ENCODE measurements around the gene TTYH3.

TTYH3 gene, protein sequence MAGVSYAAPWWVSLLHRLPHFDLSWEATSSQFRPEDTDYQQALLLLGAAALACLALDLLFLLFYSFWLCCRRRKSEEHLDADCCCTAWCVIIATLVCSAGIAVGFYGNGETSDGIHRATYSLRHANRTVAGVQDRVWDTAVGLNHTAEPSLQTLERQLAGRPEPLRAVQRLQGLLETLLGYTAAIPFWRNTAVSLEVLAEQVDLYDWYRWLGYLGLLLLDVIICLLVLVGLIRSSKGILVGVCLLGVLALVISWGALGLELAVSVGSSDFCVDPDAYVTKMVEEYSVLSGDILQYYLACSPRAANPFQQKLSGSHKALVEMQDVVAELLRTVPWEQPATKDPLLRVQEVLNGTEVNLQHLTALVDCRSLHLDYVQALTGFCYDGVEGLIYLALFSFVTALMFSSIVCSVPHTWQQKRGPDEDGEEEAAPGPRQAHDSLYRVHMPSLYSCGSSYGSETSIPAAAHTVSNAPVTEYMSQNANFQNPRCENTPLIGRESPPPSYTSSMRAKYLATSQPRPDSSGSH

DNA sequence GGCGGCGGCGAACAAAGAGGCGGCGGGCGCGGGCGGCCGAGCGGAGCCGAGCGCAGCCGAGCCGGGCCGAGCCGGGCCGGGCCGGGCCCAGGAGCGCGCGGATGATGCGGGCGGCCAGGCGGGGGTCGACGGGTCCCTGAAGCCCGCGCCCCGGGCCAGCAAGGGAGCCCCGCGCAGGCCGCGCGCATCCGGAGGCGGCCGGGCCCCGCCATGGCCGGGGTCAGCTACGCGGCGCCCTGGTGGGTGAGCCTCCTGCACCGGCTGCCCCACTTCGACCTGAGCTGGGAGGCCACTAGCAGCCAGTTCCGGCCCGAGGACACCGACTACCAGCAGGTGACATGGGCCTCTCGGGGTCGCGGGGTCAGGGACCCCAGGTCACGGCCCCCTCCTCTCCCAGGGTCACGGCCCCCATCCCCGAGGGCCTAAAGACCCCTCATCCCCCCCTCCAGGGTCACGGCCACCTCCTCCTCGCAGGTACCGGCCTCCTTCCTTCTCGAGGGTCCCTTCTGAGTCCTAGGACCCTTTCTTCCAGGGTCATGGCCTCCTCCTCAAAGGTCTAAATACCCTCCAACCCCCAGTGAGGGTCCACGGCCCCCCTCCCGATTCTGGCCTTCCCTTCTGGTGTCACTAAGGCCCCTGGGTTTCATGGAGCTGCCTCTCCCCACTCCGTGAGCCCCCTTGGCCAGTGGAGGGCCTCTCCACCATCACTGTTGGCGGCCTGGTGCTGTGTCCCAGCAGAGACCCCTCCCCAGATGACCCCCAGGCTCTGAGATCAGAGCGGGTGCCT, at the start of gene TTYH3:
Gene TTYH3, plus strand, starts transcription at position 41 of the 787 bp plus-strand sequence. Its CDS starts 170 bp downstream, at position 211.
- no peaks in the 10 kb centered on the region for H3K36me3 ChIP-seq
- TF ChIP-seq, protein P1, sequence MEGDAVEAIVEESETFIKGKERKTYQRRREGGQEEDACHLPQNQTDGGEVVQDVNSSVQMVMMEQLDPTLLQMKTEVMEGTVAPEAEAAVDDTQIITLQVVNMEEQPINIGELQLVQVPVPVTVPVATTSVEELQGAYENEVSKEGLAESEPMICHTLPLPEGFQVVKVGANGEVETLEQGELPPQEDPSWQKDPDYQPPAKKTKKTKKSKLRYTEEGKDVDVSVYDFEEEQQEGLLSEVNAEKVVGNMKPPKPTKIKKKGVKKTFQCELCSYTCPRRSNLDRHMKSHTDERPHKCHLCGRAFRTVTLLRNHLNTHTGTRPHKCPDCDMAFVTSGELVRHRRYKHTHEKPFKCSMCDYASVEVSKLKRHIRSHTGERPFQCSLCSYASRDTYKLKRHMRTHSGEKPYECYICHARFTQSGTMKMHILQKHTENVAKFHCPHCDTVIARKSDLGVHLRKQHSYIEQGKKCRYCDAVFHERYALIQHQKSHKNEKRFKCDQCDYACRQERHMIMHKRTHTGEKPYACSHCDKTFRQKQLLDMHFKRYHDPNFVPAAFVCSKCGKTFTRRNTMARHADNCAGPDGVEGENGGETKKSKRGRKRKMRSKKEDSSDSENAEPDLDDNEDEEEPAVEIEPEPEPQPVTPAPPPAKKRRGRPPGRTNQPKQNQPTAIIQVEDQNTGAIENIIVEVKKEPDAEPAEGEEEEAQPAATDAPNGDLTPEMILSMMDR (IDR thresholded peaks at IDR 0.05): peak in 1 of 2 experiments; percentile 15
- H3K9me3 ChIP-seq: no peaks in the 10 kb centered on the region
- H3K4me1 ChIP-seq: peaks cover 0 to 55% (median 39%) of the 10 kb centered on the region in 4 donors
- H3K4me3 ChIP-seq: peak within 1 kb of the TSS; percentile 79 to 86
- DNase-seq: no peak
- H3K27ac ChIP-seq: peak within 1 kb of the TSS; percentile 83 to 86
- intact Hi-C loops (cut with DNase I; ENCODE audit: low total_unique reads): no loop called here
- no peaks in the 10 kb centered on the region for H3K27me3 ChIP-seq

DNA sequence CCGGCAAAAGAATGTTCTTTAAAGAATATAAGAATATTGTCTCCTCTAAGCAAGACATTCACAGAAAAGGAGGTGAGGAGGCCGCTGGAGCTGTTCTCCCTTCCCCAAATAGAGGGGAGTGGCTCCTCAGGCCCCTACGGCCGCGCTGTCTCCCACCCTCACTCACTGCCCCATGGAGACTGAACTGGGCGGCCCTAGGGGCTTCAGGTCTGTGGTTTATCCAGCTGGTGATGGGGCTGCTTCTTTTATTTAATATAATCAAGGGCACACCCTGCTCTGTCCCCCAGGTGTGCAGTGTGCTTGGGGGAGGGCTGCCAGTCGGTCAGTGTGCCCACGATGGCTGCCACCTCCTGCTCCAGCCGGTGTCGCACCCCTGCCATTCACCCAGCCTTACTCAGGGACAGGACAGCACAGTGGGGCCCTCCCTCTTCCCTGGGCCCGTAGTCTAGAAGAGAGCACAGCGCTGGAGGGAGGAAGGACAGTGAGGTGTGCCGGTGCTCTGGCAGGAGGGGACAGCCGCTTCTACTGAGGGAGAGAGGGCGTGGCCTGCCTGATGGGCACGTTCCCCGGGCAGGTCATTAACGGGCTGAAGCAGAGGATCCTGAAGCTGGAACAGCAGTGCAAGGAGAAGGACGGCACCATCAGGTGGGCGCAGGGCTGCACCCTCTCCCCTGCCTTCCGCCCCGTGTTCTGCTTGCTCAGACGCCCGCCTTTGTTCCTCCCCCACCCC, 49.6 kb upstream of the TTYH3 start:
- Histone ChIP-seq H3K27ac (no peak overlapping the region), H3K4me1 (no peaks in the 10 kb centered on the region), H3K9me3 (no peaks in the 10 kb centered on the region), H3K27me3 (no peaks in the 10 kb centered on the region), H3K36me3 (peaks cover 22 to 54% (median 34%) of the 10 kb centered on the region in 3 donors), H3K4me3 (no peak overlapping the region)
- TF ChIP-seq, protein P1 (IDR thresholded peaks at IDR 0.05): no peak
- intact Hi-C loops (cut with DNase I; ENCODE audit: low total_unique reads): no loop called here
- no peak for DNase-seq

DNA sequence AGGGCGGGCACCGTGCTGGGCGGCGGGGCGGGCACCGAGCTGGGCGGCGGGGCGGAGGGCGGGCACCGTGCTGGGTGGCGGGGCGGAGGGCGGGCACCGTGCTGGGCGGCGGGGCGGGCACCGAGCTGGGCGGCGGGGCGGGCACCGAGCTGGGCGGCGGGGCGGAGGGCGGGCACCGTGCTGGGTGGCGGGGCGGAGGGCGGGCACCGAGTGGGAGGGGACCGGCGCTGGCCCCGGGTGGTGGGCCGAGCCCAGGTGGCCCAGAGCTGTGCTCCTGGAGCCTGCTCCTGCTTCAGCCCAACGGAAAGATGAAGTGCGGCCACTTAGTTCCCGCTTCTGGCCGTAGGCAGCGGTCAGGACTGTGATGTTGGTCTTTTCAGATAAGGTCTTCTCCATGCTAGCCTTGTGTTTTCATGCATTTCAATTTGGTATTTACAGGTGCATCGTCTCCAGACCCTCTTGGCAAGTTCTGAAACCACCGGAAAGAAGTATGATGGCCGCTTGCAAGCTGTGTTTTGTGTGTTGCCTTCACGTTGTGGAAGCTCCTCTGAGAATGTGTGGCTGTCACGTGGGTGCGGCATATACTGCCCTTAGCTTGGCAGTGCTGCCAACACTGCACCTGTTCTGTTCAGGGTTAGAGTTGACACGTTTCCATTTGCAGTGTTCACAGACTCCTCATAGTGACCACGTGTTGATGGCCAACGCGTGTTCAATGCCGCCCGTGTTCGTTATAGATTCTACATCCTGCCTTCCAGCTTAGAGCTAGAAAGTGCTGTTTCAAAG, 47.8 kb upstream of the TTYH3 start:
- Histone ChIP-seq H3K4me1 (no peaks in the 10 kb centered on the region), H3K27ac (no peak overlapping the region), H3K4me3 (no peak overlapping the region), H3K27me3 (no peaks in the 10 kb centered on the region), H3K9me3 (no peaks in the 10 kb centered on the region), H3K36me3 (peaks cover 25 to 54% (median 31%) of the 10 kb centered on the region in 3 donors)
- TF ChIP-seq, protein P1 (IDR thresholded peaks at IDR 0.05): no peak
- intact Hi-C loops (cut with DNase I; ENCODE audit: low total_unique reads): no loop called here
- no peak for DNase-seq

DNA sequence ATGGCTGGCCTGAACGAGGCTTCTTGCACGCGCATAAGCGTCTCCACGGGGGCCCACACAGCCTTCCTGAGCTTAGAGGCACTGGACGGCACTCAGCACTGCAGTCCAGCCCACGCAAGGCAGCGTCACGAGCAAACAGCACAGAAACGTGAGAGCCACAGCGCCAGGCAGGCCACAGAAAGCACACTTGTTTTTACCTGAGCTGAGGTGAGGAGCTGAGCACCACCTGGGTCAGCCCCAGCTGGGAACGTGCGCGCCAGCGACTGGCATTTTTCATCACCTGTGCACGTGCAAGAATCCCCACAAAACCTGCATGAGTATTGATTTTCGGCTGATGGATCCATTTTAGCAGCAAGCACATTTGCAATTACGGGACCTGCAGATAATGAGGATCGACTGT, 46.3 kb upstream of the TTYH3 start:
- Histone ChIP-seq H3K27me3 (no peaks in the 10 kb centered on the region), H3K36me3 (peaks cover 29 to 61% (median 45%) of the 10 kb centered on the region in 3 donors), H3K27ac (no peak overlapping the region), H3K9me3 (no peaks in the 10 kb centered on the region), H3K4me1 (no peaks in the 10 kb centered on the region), H3K4me3 (no peak overlapping the region)
- intact Hi-C loops (cut with DNase I; ENCODE audit: low total_unique reads): no loop called here
- TF ChIP-seq, protein P1 (IDR thresholded peaks at IDR 0.05): no peak
- DNase-seq: no peak
